Kidney capillary endothelial cell (primary cell): Measurements from ENCODE around the gene ZNF503.

Source experiments
- DNase-seq: peaks from one replicate; pipeline ENCODE4 v3.0.0-alpha.2; 2018; ENCODE audit warnings: low spot score

Gene ZNF503

GRCh38 chr10:75406462-75407223 is 5.1 kb upstream of the ZNF503 start:
- no peak for DNase-seq

DNA sequence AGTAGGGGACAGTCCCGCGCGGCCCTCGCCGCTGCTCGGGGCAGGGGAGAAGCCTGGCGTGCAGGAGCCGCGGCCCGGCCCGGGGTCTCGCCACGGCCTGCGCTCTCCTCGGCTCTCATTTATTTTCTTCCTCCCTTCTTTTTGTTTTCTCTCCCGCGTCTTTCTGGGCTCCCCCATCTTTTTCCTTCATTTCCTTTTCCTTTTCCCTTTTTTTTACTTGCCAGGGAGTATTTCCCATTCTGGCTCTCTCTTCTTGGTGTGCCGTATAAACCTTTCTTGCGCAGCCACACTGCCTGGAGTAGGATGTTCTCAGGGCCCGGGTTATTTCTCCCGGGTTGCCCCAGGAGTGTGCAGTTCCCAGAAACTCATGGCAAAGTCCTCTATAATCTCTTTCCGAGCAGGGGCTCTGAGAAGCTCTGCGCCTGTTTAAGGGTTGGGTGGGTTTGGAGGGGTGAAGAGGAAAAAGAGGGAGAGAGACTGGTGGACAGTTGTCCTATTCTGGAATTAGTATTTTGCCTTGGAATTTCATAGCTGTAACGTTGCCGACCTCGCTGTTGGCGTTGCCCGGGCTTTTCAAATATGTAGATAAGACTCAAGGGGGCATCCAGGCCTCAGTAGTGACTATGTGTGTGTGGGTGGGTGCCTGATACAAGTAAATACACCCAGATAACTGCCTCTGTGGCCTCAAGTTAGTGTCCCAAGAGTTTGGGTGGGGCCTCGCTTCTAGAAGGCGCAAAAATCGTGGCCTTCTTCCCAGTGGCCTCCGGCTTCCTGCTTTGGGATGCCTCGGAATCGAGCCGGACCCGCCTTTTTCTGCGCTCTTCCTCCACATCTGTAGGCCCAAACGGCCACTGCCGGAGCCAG is 4.3 kb upstream of the ZNF503 start:
- no peak for DNase-seq

DNA sequence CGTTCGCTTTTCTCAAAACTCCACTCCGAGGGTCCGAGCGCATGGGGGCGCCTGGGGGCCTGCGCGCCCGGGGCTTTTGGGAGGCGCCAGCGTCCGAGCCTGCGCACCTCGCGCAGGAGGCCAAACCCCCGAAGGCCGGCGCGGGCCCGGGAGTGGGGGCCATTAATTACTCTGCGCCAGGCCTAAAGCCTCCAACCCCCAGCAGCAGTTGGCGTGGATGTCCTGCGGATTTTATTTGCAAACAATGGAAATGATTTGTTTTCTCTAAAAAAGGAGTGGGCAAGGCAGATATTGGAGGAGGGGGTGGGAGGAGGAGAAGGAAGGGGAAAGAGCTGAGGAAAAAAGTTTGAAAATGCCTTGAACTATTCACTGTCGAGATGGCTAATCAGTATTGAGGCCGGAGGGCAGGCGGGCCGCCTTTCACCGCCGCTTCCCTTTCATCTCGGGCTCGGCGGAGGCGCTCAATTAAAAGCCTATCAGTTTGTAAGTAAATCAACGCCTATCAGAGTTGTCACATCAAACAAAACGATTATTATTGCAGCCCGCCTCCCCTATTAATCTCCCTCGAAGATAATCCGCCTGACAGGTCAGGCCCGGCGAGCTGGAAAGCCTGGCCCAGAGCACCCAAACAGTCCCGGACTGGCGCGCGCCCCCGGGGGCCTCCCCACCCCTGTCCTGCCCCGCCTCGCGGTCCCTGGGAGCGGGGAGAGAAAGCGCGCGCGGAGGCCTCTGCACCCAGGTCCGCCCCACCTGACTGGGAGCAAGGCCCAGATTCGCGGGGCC is 3.4 kb upstream of the ZNF503 start:
- DNase-seq: no peak

DNA sequence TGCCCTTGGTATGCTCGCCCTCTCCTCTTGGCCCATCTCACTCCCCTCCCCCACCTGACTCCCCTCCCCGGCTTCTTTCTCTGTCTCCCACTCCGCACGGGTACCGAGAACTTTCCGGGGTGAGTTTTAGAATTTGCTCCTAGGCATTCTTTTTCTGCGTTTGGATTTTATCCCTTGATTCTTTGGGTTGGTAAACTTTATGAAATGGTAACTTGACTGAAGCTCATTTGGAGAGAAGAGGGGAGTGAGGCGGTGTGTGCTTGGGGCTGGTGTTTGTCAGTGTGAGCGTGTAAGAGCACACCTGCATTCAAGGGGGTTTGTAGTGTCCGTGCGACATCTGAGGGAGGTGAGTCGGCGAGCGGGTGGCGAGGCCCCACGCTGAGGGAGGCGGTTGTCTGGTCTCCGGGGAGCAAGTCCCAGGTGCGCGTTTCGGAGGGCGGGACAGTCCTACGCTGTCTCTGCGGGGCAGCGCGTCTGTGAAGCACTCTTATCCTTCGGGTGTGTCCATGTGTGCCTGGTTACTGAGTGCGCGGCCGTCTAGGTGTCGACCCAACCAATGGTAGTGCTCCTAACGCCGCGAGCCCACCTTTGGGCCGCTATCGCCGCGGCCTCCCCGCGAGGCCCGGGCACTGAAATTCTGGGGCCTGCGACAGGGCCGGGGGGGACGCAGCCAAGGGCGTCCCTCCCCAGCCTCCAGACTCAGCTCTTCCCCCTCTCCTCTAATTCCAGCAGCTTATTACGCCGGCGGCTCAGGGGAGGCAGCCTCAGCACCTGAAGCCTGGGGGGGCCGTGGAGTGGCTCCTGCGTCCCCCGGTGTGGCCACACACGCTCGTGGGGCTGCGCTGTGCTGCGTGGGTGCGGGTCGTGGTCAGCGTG is 2.6 kb upstream of the ZNF503 start:
- DNase-seq: no peak

- DNase-seq: peak; percentile 15
Measured at GRCh38 chr10:75403144-75403938, 1.8 kb upstream of the ZNF503 start.

GRCh38 chr10:75402486-75403143 is 1.1 kb upstream of the ZNF503 start:
- no peak for DNase-seq

DNA sequence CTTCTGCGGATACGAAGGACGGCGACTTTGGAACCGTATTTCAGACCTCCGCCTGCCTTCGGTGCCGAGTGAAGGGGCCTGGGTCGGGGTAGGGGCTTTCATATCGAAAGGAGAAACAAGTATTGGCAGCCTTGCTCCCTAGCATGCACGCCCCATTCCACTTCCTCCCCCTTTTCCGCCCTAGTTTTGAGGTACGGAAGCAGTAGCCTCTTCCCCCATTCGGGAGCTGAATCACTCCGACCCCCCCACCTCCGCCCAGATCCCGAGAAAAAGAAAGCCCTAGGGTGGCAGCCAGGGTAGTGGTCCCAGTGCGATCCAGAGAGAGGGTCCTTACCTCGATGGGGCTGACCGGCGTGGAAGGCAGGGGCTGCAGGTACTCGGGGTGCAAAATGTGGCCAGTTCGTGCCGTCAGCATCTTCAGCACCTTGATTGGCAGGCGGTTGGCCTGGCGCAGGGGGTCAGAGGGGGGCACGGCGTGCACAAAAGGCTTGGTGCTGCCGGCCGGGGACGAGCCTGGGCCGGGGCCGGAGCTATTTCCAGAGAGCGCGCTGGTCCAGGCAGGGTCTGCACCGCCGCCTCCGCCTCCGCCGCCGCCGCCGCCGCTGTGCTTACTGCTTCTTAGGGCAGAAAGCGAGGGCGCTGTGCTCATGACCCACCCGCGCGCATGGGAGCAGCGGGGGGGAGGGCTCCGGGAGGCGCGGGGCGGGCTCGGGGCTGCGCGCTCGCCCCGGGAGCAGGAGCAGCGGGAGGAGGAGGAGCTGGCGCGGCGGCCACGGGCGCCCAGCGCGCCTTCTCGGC is 594 bp downstream of the ZNF503 start:
- DNase-seq: no peak

GRCh38 chr10:75400163-75400770 is 1.3 kb downstream of the ZNF503 start:
- peak; percentile 16 for DNase-seq

GRCh38 chr10:75399461-75400162 is 2.0 kb downstream of the ZNF503 start:
- DNase-seq: peak; percentile 57

GRCh38 chr10:75398692-75399460 is 2.7 kb downstream of the ZNF503 start:
- peak; percentile 38 for DNase-seq

DNA sequence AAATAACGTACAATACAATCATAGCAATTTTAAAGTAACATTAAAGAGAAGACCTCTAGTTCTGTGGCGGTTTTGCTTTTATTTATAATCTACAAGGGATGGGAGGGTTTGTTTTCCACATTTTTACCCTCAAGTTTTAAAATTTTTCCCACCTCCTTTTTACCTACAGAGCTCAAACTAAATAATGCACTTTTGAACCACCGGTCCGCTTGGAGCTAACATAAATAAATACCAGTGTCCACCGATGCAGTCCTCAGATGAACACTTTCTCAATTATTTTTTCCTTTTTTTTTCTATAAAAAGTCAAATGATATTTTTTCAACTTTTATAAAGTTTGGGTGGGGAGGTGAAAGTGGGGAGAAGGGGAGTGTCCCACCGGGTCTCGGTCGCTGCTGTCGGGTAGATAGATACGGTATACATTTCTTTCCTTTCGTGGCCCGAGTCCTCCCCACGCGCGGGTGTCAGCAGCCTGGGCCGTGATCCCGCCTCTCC is 3.3 kb downstream of the ZNF503 start:
- peak; percentile 20 for DNase-seq

DNA sequence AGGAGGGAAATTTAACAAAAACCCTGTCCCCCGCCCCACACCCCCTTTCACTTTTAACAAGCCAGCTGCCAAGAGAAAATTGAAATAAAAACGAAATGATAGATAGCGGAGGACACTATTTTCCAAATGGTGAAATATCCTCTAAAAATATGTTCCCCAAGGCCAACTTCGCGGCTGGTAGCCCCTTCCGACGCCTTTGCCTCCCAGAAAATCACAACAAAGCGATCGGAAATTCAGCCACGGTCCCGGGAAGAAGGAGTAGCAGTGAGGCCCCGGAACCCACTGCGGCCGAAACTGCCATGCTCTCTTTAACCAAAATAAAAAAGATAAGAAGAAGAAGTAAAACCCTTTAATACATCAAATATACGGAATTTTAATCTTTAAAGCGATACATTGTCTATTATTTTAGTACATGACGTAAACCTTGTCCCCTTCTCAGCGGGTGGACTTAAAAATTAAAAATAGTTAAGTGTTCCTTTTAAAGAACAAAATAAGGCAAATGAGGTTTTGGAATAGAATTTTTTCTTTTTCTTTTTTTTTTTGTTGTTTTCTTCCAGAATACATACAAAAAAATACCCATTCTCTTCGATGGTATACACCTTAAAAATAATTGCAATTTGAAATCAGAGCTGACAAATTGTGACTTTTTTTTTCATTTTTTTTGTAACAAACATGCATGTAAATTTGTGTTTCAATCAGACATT is 3.9 kb downstream of the ZNF503 start:
- peak; percentile 33 for DNase-seq

- peak; percentile 47 for DNase-seq
Measured at GRCh38 chr10:75396631-75397495, 4.7 kb downstream of the ZNF503 start.

DNA sequence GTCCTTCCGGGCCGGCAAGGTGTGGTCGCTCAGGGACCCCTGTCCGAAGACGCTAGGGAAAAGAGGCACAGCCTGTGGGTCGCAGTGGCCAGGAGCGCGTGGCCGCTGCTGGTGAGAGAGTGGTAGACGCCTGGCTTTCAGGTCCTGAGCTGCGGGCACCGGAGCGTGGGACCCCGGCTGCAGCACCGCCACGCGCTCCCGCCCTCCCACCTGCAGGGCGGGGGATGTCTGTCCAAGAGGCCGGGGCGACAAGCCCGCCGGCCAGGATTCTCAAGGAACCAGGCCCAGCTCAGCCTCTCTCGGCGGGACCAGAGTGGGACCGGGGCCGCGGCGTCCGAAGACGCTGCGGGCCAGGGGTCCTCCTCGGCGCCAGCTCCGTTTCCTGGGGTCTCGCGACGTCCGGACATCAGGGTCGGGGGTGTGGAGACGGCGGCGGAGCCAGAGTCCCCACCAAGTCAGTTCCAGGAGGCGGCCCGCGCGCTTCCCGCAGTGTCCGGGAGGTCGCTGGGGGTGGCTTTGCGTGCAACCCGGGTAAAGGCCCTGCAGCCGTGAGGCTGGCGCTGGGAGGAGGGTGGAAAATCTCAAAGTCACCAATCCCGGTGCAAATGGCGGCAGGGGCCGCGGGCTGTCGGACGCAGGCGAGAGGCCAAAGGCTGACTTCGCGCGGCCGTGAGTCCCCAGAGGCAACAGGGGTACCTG is 5.5 kb downstream of the ZNF503 start:
- DNase-seq: peak; percentile 33
